Activated CD4-positive, alpha-beta T cell treated with anti-CD3 and anti-CD28 coated beads, Interleukin-2, amount 50 U/mL, for 1 hour (primary cell): Measurements from ENCODE around the gene GAB2.
A peak's percentile ranks its signal among the peaks of the same experiment; 100 is the strongest.
"Not testable (repeated sequence)": the region's sequence is repeated elsewhere in the genome, so short reads cannot be mapped to it uniquely, and the experiment has no call there.

Experiments
- DNase-seq: peaks from one replicate; pipeline ENCODE4 v3.0.0-alpha.2; 2020

The GAB2 gene

DNA sequence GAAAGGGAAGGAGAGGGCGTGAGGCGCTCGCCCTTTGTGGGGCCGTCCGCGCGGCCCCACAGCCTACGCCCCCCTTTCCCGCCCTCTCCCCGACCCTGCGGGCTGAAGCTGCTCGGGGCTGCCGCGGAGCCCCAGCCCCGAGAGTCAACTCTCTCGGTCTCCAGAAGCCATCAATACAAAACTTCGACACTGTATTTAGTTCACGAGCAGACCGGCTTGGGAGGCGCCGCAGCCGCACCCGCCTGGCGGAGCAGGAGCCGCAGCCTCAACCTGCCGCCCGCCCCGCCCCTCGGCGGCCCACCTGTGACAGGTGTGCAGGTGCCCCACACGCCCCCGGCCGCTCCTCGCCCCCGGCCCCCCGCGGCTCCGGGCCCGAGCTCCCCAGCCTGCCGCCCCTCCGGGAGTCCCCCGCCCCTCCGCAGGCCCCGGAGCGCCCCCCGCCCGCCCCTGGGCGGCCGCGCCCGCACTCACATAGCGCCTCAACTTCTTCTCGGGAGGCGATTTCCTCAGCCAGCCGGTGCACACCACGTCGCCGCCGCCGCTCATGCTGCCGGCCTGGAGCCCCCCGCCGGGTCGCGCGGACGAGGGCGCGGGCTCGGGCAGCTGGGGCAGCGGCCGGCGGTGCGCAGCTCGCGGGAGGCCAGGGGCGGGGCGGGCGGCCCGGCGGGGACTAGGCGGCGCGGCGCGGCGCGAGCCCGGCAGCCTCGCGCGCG is at the start of gene GAB2:
TSS of gene GAB2 (minus strand) at position 646 of the 713 bp plus-strand sequence. CDS start at position 546, 100 bp downstream.
- peak; percentile 35 for DNase-seq

- no peak for DNase-seq
Measured at GRCh38 chr11:78467370-78467769, 49.8 kb upstream of the GAB2 start.

- peak; percentile 2 for DNase-seq
Measured at GRCh38 chr11:78465169-78465942, 47.7 kb upstream of the GAB2 start.

DNA sequence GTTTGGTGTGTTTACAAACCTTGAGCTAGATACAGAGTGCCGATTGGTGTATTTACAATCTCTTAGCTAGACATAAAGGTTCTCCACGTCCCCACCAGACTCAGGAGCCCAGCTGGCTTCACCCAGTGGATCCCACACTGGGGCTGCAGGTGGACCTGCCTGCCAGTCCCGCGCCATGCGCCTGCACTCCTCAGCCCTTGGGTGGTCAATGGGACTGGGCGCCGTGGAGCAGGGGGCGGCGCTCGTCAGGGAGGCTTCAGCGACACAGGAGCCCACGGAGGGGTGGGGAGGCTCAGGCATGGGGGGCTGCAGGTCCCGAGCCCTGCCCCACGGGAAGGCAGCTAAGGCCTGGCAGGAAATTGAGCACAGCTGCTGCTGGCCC is 47.2 kb upstream of the GAB2 start:
- DNase-seq, result not testable (repeated sequence)

DNA sequence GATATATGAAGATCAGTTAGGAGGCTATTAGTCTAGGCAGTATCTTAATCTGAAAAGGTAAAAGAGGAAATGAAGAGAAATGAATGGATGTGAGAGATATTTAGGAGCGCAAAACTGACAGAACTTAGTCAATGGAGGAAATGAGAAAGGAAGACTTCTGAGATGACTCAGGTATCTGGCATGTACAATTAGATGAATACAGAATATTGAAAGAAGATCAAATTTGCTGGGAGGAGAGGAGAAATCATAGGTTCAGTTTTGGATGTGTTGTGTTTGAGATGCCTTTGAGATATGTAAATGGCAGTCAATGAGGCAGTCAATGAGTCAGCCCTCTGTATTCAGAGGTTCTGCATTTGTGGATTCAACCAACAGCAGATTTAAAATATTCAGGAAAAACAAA is 42.9 kb upstream of the GAB2 start:
- DNase-seq, result no peak

DNA sequence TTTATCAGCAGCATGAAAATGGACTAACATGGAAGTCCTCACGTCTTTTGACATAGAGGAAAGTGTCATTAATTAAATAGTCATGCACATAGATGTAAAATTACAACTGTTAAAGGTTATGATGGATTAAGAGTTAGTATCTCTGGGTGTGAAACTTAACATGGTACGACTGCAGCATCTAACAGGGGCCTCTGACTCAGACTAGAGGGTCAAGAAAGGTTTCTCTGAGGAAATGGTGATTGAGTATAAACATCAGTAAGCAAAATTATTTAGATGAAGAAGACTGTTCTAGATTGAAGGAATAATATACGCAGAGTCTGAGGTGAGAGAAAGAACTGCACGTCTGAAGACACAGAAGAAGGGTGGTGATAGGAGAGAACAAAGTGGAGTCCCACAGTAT is 42.1 kb upstream of the GAB2 start:
- DNase-seq, result no peak

GRCh38 chr11:78457448-78457847 is 39.8 kb upstream of the GAB2 start:
- DNase-seq, result no peak

DNA sequence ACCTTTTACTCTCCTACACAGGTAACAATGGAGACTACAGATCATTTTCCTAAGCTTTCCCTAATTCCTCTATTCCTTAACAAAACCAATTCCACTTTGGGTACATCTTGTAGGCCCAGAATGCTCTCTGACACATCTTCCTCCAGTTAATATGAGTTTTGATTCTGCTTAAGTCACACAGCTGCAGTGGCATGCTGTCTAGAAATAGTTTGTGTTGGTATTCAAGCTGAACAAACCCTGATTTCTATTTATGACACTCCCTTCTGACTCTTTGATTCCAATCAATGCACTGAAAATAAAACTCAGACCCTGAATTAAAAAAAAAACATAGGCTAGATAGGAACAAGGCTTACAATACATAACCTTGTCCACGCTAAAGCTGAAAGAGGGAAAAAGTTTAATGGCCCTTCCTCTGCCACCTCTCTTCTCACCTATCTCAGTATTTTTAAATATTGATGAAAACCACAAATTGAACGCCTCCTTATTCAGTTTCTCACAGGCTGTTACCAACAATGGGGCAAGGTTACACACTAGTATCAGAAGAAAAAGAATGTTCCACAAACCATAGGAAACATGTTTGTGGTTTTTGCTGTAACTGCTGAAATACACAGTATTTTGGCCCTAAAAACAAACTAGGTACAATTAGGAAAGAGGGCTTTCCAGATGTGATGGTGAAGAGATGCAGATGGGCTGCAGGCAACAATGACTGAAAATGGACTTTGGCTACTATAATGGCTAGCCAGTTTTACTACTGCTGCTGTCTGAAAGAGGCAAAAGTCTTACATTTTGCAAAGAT is 35.7 kb upstream of the GAB2 start:
- no peak for DNase-seq

- no peak for DNase-seq
Measured at GRCh38 chr11:78451371-78452150, 33.9 kb upstream of the GAB2 start.

GRCh38 chr11:78450866-78451265 is 33.2 kb upstream of the GAB2 start:
- no peak for DNase-seq

- no peak for DNase-seq
Measured at GRCh38 chr11:78449866-78450265, 32.2 kb upstream of the GAB2 start.

DNA sequence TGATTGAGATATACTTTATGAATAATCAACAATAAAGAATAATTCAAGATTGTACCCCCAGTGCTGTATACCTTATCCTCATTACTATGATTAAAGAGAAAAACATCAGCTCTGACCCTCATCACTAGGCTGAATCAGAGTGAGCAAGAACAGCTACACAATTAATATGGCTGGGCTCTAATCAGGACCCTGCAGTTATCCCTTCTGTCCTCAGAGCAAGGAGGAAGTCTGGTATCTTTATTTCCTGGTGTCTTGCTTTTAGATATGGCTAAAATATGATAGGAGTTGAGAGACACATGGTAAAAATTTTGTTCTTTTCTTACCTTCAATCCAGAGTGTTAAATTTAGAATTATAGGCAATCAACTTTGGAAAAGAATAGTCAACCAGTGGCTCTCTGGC is 28.6 kb upstream of the GAB2 start:
- DNase-seq, result no peak

- DNase-seq, result no peak
Measured at GRCh38 chr11:78444726-78445125, 27.1 kb upstream of the GAB2 start.

- DNase-seq, result no peak
Measured at GRCh38 chr11:78441956-78442355, 24.3 kb upstream of the GAB2 start.

- DNase-seq, result no peak
Measured at GRCh38 chr11:78438298-78438975, 20.8 kb upstream of the GAB2 start.

- DNase-seq, result no peak
Measured at GRCh38 chr11:78432956-78433355, 15.3 kb upstream of the GAB2 start.

DNA sequence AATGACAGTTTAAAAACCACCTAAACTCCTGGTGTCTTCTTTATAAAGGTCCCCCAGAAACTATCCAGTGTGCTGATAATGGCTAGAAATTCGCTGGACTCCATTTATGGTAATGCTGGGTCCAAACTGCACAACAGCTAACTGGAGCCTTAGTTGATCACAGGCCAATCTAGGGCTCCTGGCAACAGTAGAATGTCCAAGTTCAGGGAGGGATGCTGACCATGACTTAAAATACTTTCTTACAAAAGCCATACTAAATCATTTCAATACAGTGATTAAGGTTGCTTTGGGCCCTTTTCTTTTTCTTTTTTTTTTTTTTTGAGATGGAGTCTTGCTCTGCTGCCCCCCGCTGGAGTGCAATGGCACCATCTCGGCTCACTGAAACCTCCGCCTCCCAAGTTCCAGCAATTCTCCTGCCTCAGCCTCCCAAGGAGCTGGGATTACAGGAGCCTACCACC is 14.5 kb upstream of the GAB2 start:
- no peak for DNase-seq

DNA sequence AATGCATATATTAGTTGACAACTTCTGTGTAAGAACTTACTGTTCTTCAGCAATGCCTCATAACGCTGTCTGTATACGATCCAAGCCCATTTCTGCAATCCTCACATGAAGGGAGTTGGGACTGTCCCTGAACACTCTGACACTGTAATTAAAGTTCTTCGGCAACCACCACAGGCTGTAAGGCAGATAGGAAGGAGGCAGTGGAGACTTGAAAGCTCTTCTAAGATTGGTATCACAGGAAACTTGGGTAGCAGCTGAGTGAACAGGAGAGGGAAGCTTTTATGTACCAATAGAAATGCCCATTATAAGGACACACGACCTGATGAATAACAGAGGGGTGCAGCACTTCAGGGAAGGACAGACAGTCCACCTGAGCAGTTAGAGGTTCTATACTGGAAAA is 12.0 kb upstream of the GAB2 start:
- DNase-seq, result no peak

DNA sequence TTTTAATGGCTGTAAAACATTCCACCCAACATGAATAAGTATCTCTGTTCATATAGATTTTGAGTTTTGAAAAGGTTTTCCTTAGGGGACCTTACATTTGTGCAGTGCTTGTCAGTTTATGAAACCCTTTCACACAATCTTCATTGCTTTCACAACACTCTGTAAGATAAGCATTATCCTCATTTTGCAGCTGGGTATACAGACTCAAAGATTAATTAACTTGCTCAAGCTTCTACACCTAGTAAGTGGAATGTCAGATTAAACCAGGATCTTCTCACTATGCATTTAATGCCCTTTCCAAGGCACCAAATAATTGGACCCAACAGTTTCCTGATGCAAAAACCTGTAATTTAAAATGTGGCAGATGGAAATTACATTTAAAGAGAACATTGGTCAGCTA is 11.6 kb upstream of the GAB2 start:
- DNase-seq, result no peak

DNA sequence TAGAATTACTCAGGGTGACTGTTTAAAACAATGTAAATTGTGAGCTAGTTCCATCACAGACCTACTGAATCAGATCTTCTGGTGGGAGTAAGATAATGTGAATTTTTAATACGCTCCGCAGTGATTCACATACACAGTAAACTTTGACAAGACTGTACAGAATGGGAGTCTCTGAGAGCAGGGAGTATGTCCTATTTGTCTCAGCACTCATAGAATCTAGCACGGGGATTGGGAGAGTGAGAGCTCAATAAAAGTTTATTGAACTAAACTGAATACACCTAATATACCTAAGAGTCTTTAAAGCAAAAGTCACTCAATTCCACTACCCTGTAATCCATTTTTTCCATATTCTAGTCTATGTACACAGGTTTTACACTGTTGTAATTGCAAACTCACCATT is 11.2 kb upstream of the GAB2 start:
- no peak for DNase-seq

DNA sequence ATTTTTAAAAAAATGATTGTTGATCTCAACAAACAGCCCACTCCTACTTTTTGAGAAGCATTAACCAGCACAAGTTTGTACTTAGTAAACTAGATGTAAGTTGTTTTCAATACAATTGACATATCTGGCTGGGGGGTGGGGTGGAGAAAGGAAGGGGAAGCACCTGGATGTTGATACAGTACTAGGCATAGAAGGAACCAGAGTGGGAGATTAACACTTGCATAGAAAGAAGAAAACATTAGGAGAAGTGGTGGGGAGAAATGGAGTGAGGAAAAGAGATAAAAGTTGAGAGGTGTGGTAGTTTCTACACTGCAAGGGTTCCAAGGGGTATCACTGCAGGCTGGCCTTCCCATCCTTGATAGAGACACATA is 10.6 kb upstream of the GAB2 start:
- DNase-seq, result no peak

GRCh38 chr11:78427615-78428265 is 10.1 kb upstream of the GAB2 start:
- DNase-seq, result no peak
